Parathyroid adenoma (tissue), 2 donors: ENCODE data around the gene TCF25.
A peak's percentile ranks its signal among the peaks of the same experiment; 100 is the strongest.
"Not testable (repeated sequence)": the region's sequence is repeated elsewhere in the genome, so short reads cannot be mapped to it uniquely, and the experiment has no call there.

Experiments used
- H2AFZ ChIP-seq: fragments of 300-600 bp; sonication (generic); one replicate; pipeline ENCODE4 v1.7.0; 2017; ENCODE audit warnings: antibody characterized with exemption, mild to moderate bottlenecking
- H3K27ac ChIP-seq: fragments of 300-600 bp; sonication (generic); one replicate; pipeline ENCODE4 v1.7.0; 2017
- H3K27me3 ChIP-seq: fragments of 300-600 bp; sonication (generic); one replicate; pipeline ENCODE4 v1.7.0; 2017; ENCODE audit warnings: low read length; ENCODE audit not compliant: control insufficient read depth, insufficient read depth
- H3K36me3 ChIP-seq: fragments of 300-600 bp; sonication (generic); one replicate; pipeline ENCODE4 v1.7.0; 2017; ENCODE audit warnings: low read length; ENCODE audit not compliant: control insufficient read depth, insufficient read depth
- H3K4me1 ChIP-seq: fragments of 300-600 bp; sonication (generic); one replicate; pipeline ENCODE4 v1.7.0; 2017; ENCODE audit warnings: control low read depth
- H3K4me2 ChIP-seq: fragments of 300-600 bp; sonication (generic); one replicate; pipeline ENCODE4 v1.7.0; 2017; ENCODE audit warnings: low read length
- H3K4me3 ChIP-seq: fragments of 300-600 bp; sonication (generic); one replicate; pipeline ENCODE4 v1.7.0; 2017; ENCODE audit warnings: low read depth, low read length
- H3K79me2 ChIP-seq: fragments of 300-600 bp; sonication (generic); one replicate; pipeline ENCODE4 v1.7.0; 2017; ENCODE audit warnings: control low read depth
- H3K9ac ChIP-seq: fragments of 300-600 bp; sonication (generic); one replicate; pipeline ENCODE4 v1.7.0; 2017; ENCODE audit warnings: mild to moderate bottlenecking
- H3K9me3 ChIP-seq: fragments of 300-600 bp; sonication (generic); one replicate; pipeline ENCODE4 v1.7.0; 2017; ENCODE audit warnings: low read length; ENCODE audit not compliant: control insufficient read depth
- TF ChIP-seq, protein P1 (sequence below): fragments of 300-600 bp; sonication (generic); IDR thresholded peaks from one replicate; pipeline ENCODE4 v1.7.0; 2017; ENCODE audit warnings: antibody characterized with exemption, mild to moderate bottlenecking
- donor health status: primary hyperparathyroidism.

Gene TCF25

DNA sequence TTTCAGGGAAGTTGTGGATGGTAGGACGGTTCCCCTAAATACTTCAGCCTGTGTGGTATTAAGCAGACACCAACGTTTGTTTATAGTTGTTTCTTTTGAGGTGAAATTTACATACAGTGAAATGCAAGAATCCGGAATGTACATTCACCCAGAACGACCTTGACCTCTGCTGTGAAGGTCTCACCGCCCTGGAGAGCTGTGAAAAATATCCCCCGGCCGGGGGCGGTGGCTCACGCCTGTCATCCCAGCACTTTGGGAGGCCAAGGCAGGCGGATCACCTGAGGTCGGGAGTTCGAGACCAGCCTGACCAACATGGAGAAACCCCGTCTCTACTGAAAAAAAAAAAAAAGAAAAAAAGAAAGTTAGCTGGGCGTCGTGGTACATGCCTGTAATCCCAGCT, 36.9 kb upstream of the TCF25 start:
- not testable (repeated sequence) for H3K36me3 ChIP-seq, H3K27ac ChIP-seq, H3K27me3 ChIP-seq, H2AFZ ChIP-seq, H3K9ac ChIP-seq, H3K4me2 ChIP-seq, H3K9me3 ChIP-seq, H3K79me2 ChIP-seq, H3K4me3 ChIP-seq
- peaks cover 12% of the 10 kb centered on the region for H3K4me1 ChIP-seq

DNA sequence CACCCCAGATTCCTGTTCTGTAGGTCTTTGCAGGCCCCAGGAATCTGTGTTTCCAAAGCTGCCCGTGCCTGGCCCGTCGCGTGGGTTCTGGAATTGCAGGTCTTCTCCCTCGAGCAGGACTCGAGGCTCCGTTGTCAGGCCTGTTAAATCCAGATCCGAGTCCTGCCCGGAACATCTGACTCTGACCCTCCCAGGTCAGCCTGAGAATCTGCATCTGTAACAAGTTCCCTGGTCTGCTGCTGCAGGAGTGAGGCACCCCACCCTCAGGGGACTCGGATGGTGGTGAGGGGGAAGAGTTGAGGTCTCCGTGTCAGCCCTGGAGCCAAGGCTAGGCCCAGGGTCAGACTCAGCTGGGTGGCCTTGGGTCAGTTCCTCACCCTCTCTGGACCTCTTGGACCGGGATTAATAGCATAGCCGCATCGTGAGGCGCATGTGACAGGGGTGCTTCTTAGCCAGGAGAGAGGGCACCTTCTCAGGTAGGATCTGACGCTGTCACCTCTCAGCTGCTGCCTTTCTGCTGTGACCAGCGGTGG, 36.3 kb upstream of the TCF25 start:
- Histone ChIP-seq H3K27me3 (no peaks in the 10 kb centered on the region), H3K9ac (no peak overlapping the region), H3K36me3 (no peaks in the 10 kb centered on the region), H3K9me3 (no peaks in the 10 kb centered on the region), H3K4me3 (no peak overlapping the region), H3K4me1 (peaks cover 12% of the 10 kb centered on the region), H3K79me2 (peaks cover 5% of the 10 kb centered on the region), H3K27ac (peak overlapping the region; percentile 81), H3K4me2 (no peak overlapping the region), H2AFZ (peak overlapping the region; percentile 66)
- TF ChIP-seq, protein P1, sequence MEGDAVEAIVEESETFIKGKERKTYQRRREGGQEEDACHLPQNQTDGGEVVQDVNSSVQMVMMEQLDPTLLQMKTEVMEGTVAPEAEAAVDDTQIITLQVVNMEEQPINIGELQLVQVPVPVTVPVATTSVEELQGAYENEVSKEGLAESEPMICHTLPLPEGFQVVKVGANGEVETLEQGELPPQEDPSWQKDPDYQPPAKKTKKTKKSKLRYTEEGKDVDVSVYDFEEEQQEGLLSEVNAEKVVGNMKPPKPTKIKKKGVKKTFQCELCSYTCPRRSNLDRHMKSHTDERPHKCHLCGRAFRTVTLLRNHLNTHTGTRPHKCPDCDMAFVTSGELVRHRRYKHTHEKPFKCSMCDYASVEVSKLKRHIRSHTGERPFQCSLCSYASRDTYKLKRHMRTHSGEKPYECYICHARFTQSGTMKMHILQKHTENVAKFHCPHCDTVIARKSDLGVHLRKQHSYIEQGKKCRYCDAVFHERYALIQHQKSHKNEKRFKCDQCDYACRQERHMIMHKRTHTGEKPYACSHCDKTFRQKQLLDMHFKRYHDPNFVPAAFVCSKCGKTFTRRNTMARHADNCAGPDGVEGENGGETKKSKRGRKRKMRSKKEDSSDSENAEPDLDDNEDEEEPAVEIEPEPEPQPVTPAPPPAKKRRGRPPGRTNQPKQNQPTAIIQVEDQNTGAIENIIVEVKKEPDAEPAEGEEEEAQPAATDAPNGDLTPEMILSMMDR = no peak

DNA sequence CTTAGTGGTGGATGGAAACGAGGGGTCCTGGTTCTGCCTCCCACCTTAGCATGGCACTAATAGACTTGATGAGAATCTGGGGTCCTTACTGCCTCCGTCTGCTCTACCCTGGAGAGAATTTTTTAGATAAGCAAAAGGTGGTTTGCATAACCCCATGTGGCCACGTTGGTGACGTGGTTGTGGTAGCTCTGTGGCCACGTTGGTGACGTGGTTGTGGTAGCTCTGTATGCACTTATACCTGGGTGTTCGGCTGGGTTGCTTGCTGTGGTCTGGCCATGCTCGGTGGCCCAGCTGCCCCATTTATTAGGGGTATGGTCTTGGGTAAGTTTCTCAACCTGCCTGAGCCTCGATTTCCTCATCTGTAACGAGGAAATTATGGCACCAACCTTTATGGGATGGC, 32.1 kb upstream of the TCF25 start:
- H3K27me3 ChIP-seq = no peaks in the 10 kb centered on the region
- TF ChIP-seq, protein P1 = no peak
- H3K4me2 ChIP-seq = no peak overlapping the region
- no peak overlapping the region for H3K9ac ChIP-seq
- H3K27ac ChIP-seq = no peak overlapping the region
- H3K4me1 ChIP-seq = peaks cover 23% of the 10 kb centered on the region
- H2AFZ ChIP-seq = no peak overlapping the region
- H3K36me3 ChIP-seq = no peaks in the 10 kb centered on the region
- H3K4me3 ChIP-seq = no peak overlapping the region
- no peaks in the 10 kb centered on the region for H3K79me2 ChIP-seq
- no peaks in the 10 kb centered on the region for H3K9me3 ChIP-seq

DNA sequence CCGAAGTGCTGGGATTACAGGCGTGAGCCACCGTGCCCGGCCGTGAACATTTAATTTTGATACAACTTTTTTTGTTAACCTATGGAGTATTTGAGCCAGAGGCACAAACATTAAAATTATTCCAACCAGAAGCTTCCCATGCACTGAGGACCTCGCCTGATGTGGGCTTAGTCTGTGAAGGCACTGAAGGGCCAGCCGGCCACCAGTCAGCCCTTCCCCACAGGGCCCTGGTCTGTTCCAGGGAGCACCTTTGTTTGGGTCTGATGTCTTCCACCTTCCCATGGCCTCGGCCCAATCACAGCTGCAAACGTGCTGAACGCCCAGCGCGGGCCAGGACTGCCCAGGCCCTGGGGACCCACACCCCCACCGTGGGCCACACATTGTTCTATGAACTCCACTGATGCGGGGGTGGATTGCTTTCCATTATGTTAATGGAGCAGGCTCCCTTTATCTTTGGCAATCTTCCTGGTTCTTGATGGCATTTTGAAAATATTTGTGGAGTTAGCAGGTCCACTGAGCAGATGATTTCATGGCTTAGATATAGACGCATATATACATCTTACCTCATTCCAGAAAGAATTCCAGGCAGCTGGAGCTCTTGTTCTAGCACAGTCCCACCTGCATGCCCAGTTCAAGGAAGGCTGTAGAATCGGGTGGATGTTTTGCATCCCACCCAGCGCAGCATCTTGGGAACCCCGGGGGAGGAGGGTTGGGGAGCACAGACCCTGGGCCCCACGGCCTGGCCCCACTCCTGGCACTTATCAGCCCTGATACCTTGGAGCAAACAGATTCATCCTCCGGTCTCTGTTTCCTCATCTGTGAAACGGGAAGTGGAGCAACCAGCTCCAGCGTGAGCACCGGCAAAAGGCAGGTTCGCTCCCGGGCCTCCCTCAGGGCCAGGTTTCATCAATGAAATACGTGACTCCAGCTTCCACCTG, 30.7 kb upstream of the TCF25 start:
- Histone ChIP-seq H3K4me1 (peaks cover 22% of the 10 kb centered on the region), H3K4me3 (peak overlapping the region; percentile 13), H3K27ac (peak overlapping the region; percentile 87), H3K27me3 (no peaks in the 10 kb centered on the region), H3K9me3 (no peaks in the 10 kb centered on the region), H3K36me3 (no peaks in the 10 kb centered on the region), H2AFZ (peak overlapping the region; percentile 9), H3K9ac (no peak overlapping the region), H3K4me2 (peak overlapping the region; percentile 40), H3K79me2 (no peaks in the 10 kb centered on the region)
- TF ChIP-seq, protein P1 = no peak

DNA sequence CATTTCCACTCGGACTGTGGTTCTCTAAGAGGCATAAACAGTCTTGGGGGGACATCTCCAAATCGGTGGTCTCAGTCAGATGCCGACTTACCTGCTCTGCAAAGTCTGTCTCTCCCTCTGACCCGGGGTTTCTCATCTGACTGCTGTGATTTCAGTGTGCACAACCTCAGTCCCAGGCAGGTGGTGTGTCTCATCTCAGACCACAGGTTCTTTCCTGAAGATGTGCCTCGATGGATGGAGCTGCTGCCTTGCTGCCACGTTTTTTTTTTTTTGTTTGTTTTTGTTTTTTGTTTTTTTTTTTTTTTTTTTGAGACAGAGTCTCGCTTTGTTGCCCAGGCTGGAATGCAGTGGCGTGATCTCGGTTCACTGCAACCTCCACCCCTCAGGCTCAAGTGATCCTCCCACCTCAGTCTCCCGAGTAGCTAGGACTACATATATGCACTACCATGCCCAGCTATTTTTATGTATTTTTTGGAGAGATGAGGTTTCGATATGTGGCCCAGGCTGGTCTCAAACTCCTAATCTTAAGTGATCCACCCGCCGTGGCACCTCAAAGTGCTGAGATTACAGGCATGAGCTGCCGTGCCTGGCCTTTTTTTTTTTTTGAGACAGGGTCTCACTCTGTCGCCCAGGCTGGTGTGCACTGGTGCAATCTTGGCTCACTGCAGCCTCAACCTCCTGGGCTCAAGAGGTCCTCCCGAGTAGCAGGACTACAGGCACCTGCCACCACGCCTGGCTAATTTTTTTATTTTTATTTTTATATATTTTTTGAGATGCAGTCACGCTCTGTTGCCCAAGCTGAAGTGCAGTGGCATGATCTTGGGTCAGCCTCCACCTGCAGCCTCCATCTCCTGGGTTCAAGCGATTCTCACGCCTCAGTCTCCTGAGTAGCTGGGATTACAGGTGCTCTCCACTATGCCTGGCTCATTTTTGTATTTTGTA, 29.7 kb upstream of the TCF25 start:
- H3K27me3 ChIP-seq = no peaks in the 10 kb centered on the region
- peak overlapping the region; percentile 40 for H3K4me2 ChIP-seq
- H2AFZ ChIP-seq = peak overlapping the region; percentile 0
- H3K9me3 ChIP-seq = no peaks in the 10 kb centered on the region
- no peak overlapping the region for H3K9ac ChIP-seq
- H3K36me3 ChIP-seq = no peaks in the 10 kb centered on the region
- no peaks in the 10 kb centered on the region for H3K79me2 ChIP-seq
- TF ChIP-seq, protein P1 = no peak
- H3K4me1 ChIP-seq = peaks cover 16% of the 10 kb centered on the region
- peak overlapping the region; percentile 87 for H3K27ac ChIP-seq
- H3K4me3 ChIP-seq = peak overlapping the region; percentile 13
